Measurements from ENCODE around the gene KDM5B.
"Not testable (repeated sequence)": the region's sequence is repeated elsewhere in the genome, so short reads cannot be mapped to it uniquely, and the experiment has no call there.

The KDM5B gene

GRCh38 chr1:202812176-202813026 lies 4.2 kb upstream of the KDM5B start:
- DNase-seq (ENCODE audit: low spot score), result peak; percentile 63

DNA sequence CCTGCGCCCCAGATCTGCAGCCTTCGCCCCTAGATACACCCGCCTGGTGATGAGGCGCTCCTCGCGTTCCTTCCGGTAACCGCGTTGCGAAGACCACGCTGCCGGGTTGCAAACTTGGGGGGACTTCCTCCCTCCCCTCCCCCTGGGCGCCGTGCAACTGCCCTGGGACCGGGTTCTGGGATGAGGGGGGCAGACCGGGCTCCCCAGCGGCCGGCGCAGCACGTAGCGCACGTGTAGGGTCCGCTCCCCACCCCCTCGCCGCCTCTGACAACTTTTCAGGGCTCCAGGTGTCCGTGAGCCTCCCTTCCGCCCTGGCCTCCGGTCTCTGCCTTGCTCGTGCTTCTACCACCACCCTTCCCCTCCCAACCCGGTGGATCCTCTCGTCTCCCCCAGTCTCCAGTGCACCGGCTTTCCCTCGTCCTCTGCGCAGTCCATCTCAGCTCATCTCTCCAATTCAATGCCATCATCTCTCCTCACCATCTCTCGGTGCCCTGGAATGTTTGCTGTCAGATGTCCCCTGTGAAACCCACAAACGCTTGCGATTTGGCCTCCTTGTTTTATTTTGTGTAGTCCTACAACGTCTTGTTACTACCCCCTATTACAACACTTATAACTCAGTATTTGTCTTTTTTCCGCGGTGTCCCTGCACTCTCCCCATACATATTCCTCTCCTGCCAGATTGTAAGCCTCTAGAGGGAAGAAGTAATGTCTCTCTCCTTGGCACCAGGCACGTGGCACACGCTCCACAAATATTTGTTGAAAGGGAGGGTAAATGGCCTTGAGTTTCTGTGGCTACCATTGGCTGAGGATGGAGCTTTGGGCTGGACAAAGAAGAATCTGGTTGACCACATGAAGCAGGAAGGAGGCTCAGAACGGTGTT lies 3.3 kb upstream of the KDM5B start:
- no peak for DNase-seq (ENCODE audit: low spot score)

DNA sequence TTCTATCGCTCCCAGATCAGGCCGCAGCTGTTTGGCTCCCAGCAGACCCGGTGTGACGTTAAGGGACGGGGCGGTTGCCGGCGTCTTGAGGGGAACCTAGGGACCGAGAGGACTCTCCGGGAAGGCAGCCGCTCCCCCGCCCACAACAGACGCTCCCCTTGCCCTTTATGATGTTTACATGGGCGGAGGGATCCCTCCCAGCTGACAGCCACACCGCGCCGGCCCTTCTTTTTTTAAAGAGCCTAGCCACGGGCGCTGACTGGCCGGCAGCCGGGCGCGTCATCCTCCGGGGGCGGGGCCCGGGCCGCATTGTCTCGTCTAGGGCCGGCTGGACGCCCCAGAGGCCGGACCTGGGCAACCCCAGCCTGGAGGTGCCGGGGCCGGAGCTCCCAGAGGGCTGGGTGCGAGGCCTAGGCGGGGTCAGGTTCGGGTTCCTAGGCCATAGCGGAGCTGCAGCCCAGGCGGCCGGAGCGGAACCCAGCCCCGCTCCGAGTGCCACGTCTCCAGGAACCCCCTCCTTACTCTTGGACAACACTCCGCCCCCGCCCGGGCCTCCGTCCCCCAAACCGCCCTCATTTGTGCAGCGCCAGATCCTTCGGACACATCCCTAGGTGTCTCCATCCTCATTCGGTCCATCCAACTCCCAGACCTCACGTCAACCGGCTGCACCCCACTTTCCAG lies 2.5 kb upstream of the KDM5B start, which contains the start of gene PCAT6:
Gene PCAT6 (plus strand): TSS at position 340 of the 681 bp plus-strand sequence.
- DNase-seq (ENCODE audit: low spot score), result peak; percentile 97

DNA sequence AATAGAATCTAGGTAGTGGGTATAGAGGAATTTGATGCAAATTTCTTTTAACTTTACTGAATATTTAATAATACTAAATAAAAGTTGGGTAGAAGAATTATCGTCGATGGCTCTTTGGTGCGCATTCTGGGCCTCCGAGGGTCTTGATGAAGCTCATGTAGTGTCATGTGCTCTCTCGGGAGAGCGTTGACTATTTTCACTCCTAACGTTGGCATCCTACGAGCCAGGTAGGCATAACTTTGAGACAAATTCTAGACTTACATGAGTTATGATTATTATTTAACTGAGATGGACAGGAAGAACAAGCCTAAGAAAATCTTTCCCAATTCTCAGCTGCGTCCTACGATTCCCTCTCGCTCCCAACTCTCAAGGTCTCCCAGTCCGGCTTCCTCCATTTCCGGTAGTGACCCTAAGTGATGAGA lies 2.0 kb upstream of the KDM5B start:
- no peak for DNase-seq (ENCODE audit: low spot score)

GRCh38 chr1:202809597-202810159 lies 1.5 kb upstream of the KDM5B start:
- DNase-seq (ENCODE audit: low spot score), result no peak

GRCh38 chr1:202807451-202807925 lies 733 bp downstream of the KDM5B start:
- DNase-seq (ENCODE audit: low spot score), result no peak

- DNase-seq (ENCODE audit: low spot score), result no peak
Observed at GRCh38 chr1:202806845-202807450, 1.3 kb downstream of the KDM5B start.

- no peak for DNase-seq (ENCODE audit: low spot score)
Observed at GRCh38 chr1:202805886-202806844, 2.1 kb downstream of the KDM5B start.

- no peak for DNase-seq (ENCODE audit: low spot score)
Observed at GRCh38 chr1:202804126-202804525, 4.1 kb downstream of the KDM5B start.

DNA sequence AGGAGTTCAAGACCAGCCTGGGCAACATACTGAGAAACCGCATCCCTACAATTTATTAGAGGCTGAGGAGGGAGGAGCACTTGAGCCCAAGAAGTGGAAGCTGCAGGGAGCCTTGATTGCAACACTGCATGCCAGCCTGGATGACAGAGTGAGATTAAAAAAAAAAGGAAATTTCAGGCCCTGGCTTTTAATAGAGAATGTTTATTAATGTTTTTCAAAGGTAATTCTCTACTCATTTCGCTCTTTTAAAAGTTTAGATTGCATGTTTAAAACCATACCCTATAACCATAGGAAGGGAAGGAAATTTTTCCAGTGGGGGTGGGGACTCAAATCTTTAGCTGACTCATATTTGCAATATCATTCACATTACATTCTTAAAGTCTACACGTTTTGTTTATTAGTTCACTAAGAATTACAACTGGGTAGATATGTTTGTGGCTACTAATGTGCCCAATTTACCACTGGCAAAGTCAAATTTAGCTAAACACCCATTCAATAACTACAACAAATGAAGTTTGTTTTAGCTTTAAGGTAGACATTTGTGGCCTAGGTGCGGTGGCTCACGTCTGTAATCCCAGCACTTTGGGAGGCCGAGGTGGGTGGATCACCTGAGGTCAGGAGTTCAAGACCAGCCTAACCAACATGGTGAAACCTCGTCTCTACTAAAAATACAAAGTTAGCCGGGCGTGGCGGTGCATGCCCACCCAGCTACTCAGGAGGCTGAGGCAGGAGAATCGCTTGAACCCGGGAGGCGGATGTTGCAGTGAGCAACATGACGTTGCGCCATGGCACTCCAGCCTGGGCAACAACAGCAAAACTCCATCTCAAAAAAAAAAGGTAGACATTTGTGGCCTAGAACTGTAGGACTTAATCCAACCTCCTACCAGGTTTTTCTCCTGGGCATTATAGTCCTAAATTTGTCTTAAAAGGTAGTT lies 5.0 kb downstream of the KDM5B start:
- no peak for DNase-seq (ENCODE audit: low spot score)

DNA sequence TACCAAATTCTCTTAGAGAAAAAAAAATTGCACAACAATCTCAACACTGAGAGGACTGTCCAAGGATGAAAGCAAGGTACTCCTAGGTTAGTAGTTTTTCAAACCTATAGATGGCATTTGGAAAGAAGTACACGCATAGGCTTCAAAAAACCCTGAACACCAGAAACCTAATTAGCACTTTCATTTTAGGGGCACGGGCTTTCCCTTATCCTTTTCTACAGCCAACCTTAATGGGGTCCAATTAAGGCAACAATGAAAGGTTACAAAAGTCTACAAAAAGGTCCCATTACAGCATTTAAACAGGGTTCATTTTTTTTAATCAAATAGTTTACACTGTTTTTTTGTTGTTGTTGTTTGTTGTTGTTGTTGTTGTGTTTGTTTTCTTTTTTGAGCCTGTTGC lies 6.2 kb downstream of the KDM5B start:
- no peak for DNase-seq (ENCODE audit: low spot score)

DNA sequence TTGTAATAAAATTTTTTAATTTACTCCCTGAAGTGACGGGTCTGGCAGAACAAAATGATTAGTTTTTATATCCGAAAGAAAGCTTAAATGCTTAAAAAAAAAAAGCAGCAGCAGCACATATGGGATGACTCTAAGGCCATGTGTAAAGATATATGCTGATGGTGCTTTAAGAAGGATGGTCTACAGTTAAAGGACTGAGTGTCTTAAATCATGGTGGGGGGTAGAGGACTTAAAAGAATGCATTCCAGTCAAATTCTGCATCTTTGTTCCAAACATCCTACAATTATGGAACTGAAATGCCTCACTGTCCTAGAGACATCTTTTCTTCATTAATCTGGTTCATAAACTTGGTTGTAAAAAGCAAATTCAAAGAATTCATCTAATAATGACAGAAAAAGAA lies 7.0 kb downstream of the KDM5B start:
- DNase-seq (ENCODE audit: low spot score), result no peak

GRCh38 chr1:202800742-202801141 lies 7.5 kb downstream of the KDM5B start:
- DNase-seq (ENCODE audit: low spot score), result no peak

GRCh38 chr1:202798792-202799331 lies 9.4 kb downstream of the KDM5B start:
- DNase-seq (ENCODE audit: low spot score), result no peak

DNA sequence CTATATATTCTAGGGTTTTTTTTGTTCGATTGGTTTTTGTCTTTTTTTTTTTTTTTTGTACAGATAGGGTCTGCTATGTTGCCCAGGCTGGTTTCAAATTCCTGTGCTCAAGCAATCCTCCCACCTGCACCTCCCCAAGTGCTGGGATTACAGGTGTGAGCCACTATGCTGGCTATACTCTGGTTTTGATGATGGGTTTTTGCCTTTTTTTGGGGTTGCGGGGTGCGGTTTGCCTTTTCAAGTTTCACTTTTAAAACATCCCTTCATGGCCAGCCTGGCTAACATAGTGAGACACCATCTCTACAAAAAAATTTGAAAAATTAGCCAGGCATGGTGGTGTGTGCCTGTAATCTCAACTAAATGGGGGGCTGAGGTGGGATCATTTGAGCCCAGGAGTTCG lies 10.0 kb downstream of the KDM5B start:
- no peak for DNase-seq (ENCODE audit: low spot score)

- no peak for DNase-seq (ENCODE audit: low spot score)
Observed at GRCh38 chr1:202796670-202797069, 11.6 kb downstream of the KDM5B start.

DNA sequence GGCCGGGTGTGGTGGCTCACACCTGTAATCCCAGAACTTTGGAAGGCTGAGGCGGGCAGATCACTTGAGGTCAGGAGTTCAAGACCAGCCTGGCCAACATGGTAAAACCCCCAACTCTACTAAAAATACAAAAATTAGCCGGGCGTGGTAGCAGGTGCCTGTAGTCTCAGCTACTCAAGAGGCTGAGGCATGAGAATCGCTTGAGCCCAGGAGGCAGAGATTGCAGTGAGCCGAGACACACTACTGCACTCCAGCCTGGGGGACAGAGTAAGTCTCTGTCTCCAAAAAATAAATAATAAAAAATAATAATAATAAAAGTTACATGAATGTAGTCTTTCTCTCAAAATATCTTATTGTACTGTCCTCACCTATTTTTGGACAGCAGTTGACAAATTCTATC lies 13.3 kb downstream of the KDM5B start:
- DNase-seq (ENCODE audit: low spot score), result not testable (repeated sequence)

DNA sequence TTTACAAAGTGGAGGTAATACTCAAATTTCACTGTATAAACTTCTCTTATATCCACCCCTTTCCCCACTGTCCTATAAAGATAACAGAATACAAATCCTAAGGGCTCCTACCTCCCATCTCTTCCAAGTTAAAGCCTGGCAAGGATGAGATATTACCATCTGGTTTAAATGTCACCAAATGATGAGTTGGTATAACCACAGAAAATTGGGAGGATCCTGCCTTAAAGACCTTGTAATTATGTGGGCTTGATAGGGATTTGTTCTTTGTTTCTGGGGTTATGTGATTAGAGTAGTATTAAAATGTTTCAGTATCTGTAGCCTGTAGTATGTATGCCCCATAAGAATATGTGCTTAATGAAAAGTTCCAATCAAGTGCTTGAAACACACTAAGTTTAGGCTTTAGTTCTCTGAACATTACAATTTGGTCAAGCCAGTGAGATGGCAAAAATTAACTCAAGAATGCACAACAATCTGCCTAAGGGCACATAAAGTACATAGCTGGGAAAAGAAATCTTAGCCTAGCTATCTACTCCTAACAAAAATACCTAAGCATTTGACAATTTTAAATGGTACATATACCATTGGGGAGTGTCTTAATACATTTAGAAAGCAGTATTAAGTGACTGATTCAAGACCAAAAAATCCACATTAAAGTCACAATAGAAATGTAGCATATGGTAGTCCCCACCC lies 14.0 kb downstream of the KDM5B start:
- no peak for DNase-seq (ENCODE audit: low spot score)

Data from LoVo (cell line).